ENCODE data around the gene CCM2L. TPM values are rescaled to one million over a fixed set of nuclear protein-coding genes. Genes with fewer than 3 reads are reported as not detected.

Gene CCM2L
- total and polyA plus RNA-seq, 2 donors (not counting 3 experiments of a cell fraction or from before 2014, with no cell fraction given): 10.8 to 13.4 TPM

- H3K9me3 ChIP-seq (replicated peaks; ENCODE audit: control insufficient read depth, insufficient read depth, low read length): no peaks in the 10 kb centered on the region
- POLR2A ChIA-PET: interaction anchor here (0.6 kb wide), 1 partner anchor 253 kb away, joined by 3 read pairs; no protein-coding TSS in a partner anchor
- no TSS peak for BruUV-seq (replicated peaks)
- no peak overlapping the region for H3K27ac ChIP-seq (ENCODE audit: insufficient read depth, low read depth, low read length)
- TF ChIP-seq POLR2A (IDR thresholded peaks at IDR 0.05; ENCODE audit: low read depth, low read length): no peak
- no peak for TF ChIP-seq JUN (IDR thresholded peaks at IDR 0.05; ENCODE audit: borderline replicate concordance, insufficient read depth, insufficient read length, low read depth)
- TF ChIP-seq MAX (IDR thresholded peaks at IDR 0.05; ENCODE audit: insufficient read depth, insufficient read length): no peak
- no peak for TF ChIP-seq FOS (IDR thresholded peaks at IDR 0.05; ENCODE audit: borderline replicate concordance, insufficient read depth, low read length)
- H3K4me3 ChIP-seq (replicated peaks in 1 of 3; ENCODE audit: insufficient read depth in 1 of 3, low read depth in 1 of 3, low read length in 3 of 3): no peak overlapping the region
- no peak overlapping the region for H3K9ac ChIP-seq (replicated peaks; ENCODE audit: extremely low read depth, insufficient read depth, low read length)
- intact Hi-C loops (cut with micrococcal nuclease) (no loop called here), dilution Hi-C loops (cut with MboI; ENCODE audit: extremely low pct_ligation_motif_present, low sequenced_read_pairs) (no loop called here)
- H2AFZ ChIP-seq (ENCODE audit: low read depth, low read length): no peak overlapping the region
- no peak overlapping the region for H3K4me2 ChIP-seq (ENCODE audit: insufficient read depth, low read length)
- H3K36me3 ChIP-seq (ENCODE audit: control insufficient read depth in 2 of 2, extremely low read depth in 1 of 2, insufficient read depth in 2 of 2, low read length in 2 of 2): no peaks in the 10 kb centered on the region
- no peaks in the 10 kb centered on the region for H4K20me1 ChIP-seq (replicated peaks; ENCODE audit: control insufficient read depth, extremely low read depth, insufficient read depth, low read length)
- CTCF ChIA-PET: interaction anchor here (1.0 kb wide), 1 partner anchor 28 kb away, joined by 3 read pairs; the partner anchor contains the start of gene PDRG1
- FAIRE-seq: no peak
- H3K4me1 ChIP-seq (ENCODE audit: control insufficient read depth, extremely low read depth, insufficient read depth, low read length): no peaks in the 10 kb centered on the region
- H3K9me1 ChIP-seq (replicated peaks; ENCODE audit: control insufficient read depth, extremely low read depth, insufficient read depth, low read length): no peaks in the 10 kb centered on the region
- no peak for DNase-seq (ENCODE audit: low read depth, low spot score)
- peaks cover 2 to 4% of the 10 kb centered on the region in 2 experiments for H3K27me3 ChIP-seq (ENCODE audit: control insufficient read depth in 2 of 2, insufficient read depth in 2 of 2, low read length in 2 of 2)
- H3K79me2 ChIP-seq (ENCODE audit: control insufficient read depth, insufficient read depth, low read length): no peaks in the 10 kb centered on the region
These were observed 30.4 kb upstream of the CCM2L start for GRCh38 chr20:31979713-31980426.

- Histone ChIP-seq H3K79me2 (ENCODE audit: control insufficient read depth, insufficient read depth, low read length) (no peaks in the 10 kb centered on the region), H3K36me3 (ENCODE audit: control insufficient read depth in 2 of 2, extremely low read depth in 1 of 2, insufficient read depth in 2 of 2, low read length in 2 of 2) (no peaks in the 10 kb centered on the region), H3K4me1 (ENCODE audit: control insufficient read depth, extremely low read depth, insufficient read depth, low read length) (no peaks in the 10 kb centered on the region), H2AFZ (ENCODE audit: low read depth, low read length) (no peak overlapping the region), H3K4me3 (replicated peaks in 1 of 3; ENCODE audit: insufficient read depth in 1 of 3, low read depth in 1 of 3, low read length in 3 of 3) (no peak overlapping the region), H3K4me2 (ENCODE audit: insufficient read depth, low read length) (no peak overlapping the region), H3K9ac (replicated peaks; ENCODE audit: extremely low read depth, insufficient read depth, low read length) (no peak overlapping the region), H3K27me3 (ENCODE audit: control insufficient read depth in 2 of 2, insufficient read depth in 2 of 2, low read length in 2 of 2) (peaks cover 3 to 4% of the 10 kb centered on the region in 2 experiments), H3K27ac (ENCODE audit: insufficient read depth, low read depth, low read length) (no peak overlapping the region), H3K9me1 (replicated peaks; ENCODE audit: control insufficient read depth, extremely low read depth, insufficient read depth, low read length) (no peaks in the 10 kb centered on the region), H3K9me3 (replicated peaks; ENCODE audit: control insufficient read depth, insufficient read depth, low read length) (no peaks in the 10 kb centered on the region), H4K20me1 (replicated peaks; ENCODE audit: control insufficient read depth, extremely low read depth, insufficient read depth, low read length) (no peaks in the 10 kb centered on the region)
- CTCF ChIA-PET: interaction anchor here (1.2 kb wide), 1 partner anchor 12 kb away, joined by 3 read pairs; no protein-coding TSS in a partner anchor
- no peak for TF ChIP-seq CTCF (IDR thresholded peaks at IDR 0.05; ENCODE audit: extremely low read depth in 1 of 2, insufficient read depth in 1 of 2, low read depth in 1 of 2, low read length in 2 of 2)
- no peak for DNase-seq (ENCODE audit: low read depth, low spot score)
- no peak for FAIRE-seq
- intact Hi-C loops (cut with micrococcal nuclease) (no loop called here), dilution Hi-C loops (cut with MboI; ENCODE audit: extremely low pct_ligation_motif_present, low sequenced_read_pairs) (no loop called here)
- POLR2A ChIA-PET: no interaction called here
- BruUV-seq (replicated peaks): no TSS peak
These were observed 28.5 kb upstream of the CCM2L start for GRCh38 chr20:31981784-31982183.

Measured in endothelial cell of umbilical vein (primary cell).